ENCODE results near the gene EDN2. TPM values are rescaled to one million over a fixed set of nuclear protein-coding genes. Genes with fewer than 3 reads are reported as not detected.

EDN2 gene
- polyA plus RNA-seq, 2 donors = 6.9 to 32.1 TPM

- Histone ChIP-seq H3K4me3 (ENCODE audit: low read depth in 1 of 2, low read length in 2 of 2) (no peak overlapping the region), H3K36me3 (ENCODE audit: control insufficient read depth in 2 of 2, insufficient read depth in 2 of 2, low read length in 1 of 2) (no peaks in the 10 kb centered on the region), H3K27ac (ENCODE audit: low read depth in 2 of 2, low read length in 1 of 2) (no peak overlapping the region), H3K9me3 (ENCODE audit: control insufficient read depth in 2 of 2, insufficient read depth in 1 of 2, low read depth in 1 of 2, low read length in 1 of 2) (peaks cover 0 to 7% of the 10 kb centered on the region in 2 donors), H3K4me1 (ENCODE audit: control insufficient read depth in 2 of 2, insufficient read depth in 2 of 2, low read length in 1 of 2) (peaks cover 4 to 11% of the 10 kb centered on the region in 2 donors), H3K27me3 (ENCODE audit: control insufficient read depth in 1 of 2, insufficient read depth in 2 of 2, low read length in 2 of 2) (no peaks in the 10 kb centered on the region)
- WGBS, 2 donors = 65 to 74% methylated on average over 8 of the region's 8 CpGs
These were observed 36.3 kb downstream of the EDN2 start for GRCh38 chr1:41447995-41448770.

- Histone ChIP-seq H3K4me1 (ENCODE audit: control insufficient read depth in 2 of 2, insufficient read depth in 2 of 2, low read length in 1 of 2) (peaks cover 4 to 11% of the 10 kb centered on the region in 2 donors), H3K36me3 (ENCODE audit: control insufficient read depth in 2 of 2, insufficient read depth in 2 of 2, low read length in 1 of 2) (no peaks in the 10 kb centered on the region), H3K9me3 (ENCODE audit: control insufficient read depth in 2 of 2, insufficient read depth in 1 of 2, low read depth in 1 of 2, low read length in 1 of 2) (peaks cover 0 to 7% of the 10 kb centered on the region in 2 donors), H3K27me3 (ENCODE audit: control insufficient read depth in 1 of 2, insufficient read depth in 2 of 2, low read length in 2 of 2) (no peaks in the 10 kb centered on the region), H3K4me3 (ENCODE audit: low read depth in 1 of 2, low read length in 2 of 2) (no peak overlapping the region), H3K27ac (ENCODE audit: low read depth in 2 of 2, low read length in 1 of 2) (no peak overlapping the region)
- 46 to 59% methylated on average over 9 of the region's 9 CpGs for WGBS, 2 donors
These were observed 37.5 kb downstream of the EDN2 start for GRCh38 chr1:41446851-41447610.

GRCh38 chr1:41444785-41445184 is 39.7 kb downstream of the EDN2 start:
- H3K4me3 ChIP-seq (ENCODE audit: low read depth in 1 of 2, low read length in 2 of 2) = no peak overlapping the region
- no peak overlapping the region for H3K27ac ChIP-seq (ENCODE audit: low read depth in 2 of 2, low read length in 1 of 2)
- no peaks in the 10 kb centered on the region for H3K27me3 ChIP-seq (ENCODE audit: control insufficient read depth in 1 of 2, insufficient read depth in 2 of 2, low read length in 2 of 2)
- peaks cover 0 to 7% of the 10 kb centered on the region in 2 donors for H3K9me3 ChIP-seq (ENCODE audit: control insufficient read depth in 2 of 2, insufficient read depth in 1 of 2, low read depth in 1 of 2, low read length in 1 of 2)
- H3K36me3 ChIP-seq (ENCODE audit: control insufficient read depth in 2 of 2, insufficient read depth in 2 of 2, low read length in 1 of 2) = no peaks in the 10 kb centered on the region
- peaks cover 4 to 11% of the 10 kb centered on the region in 2 donors for H3K4me1 ChIP-seq (ENCODE audit: control insufficient read depth in 2 of 2, insufficient read depth in 2 of 2, low read length in 1 of 2)

- Histone ChIP-seq H3K27me3 (ENCODE audit: control insufficient read depth in 1 of 2, insufficient read depth in 2 of 2, low read length in 2 of 2) (no peaks in the 10 kb centered on the region), H3K27ac (ENCODE audit: low read depth in 2 of 2, low read length in 1 of 2) (no peak overlapping the region), H3K4me3 (ENCODE audit: low read depth in 1 of 2, low read length in 2 of 2) (no peak overlapping the region), H3K4me1 (ENCODE audit: control insufficient read depth in 2 of 2, insufficient read depth in 2 of 2, low read length in 1 of 2) (peaks cover 4 to 8% of the 10 kb centered on the region in 2 donors), H3K9me3 (ENCODE audit: control insufficient read depth in 2 of 2, insufficient read depth in 1 of 2, low read depth in 1 of 2, low read length in 1 of 2) (peaks cover 0 to 7% of the 10 kb centered on the region in 2 donors), H3K36me3 (ENCODE audit: control insufficient read depth in 2 of 2, insufficient read depth in 2 of 2, low read length in 1 of 2) (no peaks in the 10 kb centered on the region)
- 45 to 50% methylated on average over 3 of the region's 3 CpGs for WGBS, 2 donors
These were observed 40.2 kb downstream of the EDN2 start for GRCh38 chr1:41444246-41444645.

- H3K4me3 ChIP-seq (ENCODE audit: low read depth in 1 of 2, low read length in 2 of 2) = no peak overlapping the region
- peaks cover 0 to 1% of the 10 kb centered on the region in 2 donors for H3K4me1 ChIP-seq (ENCODE audit: control insufficient read depth in 2 of 2, insufficient read depth in 2 of 2, low read length in 1 of 2)
- no peak overlapping the region for H3K27ac ChIP-seq (ENCODE audit: low read depth in 2 of 2, low read length in 1 of 2)
- H3K36me3 ChIP-seq (ENCODE audit: control insufficient read depth in 2 of 2, insufficient read depth in 2 of 2, low read length in 1 of 2) = no peaks in the 10 kb centered on the region
- H3K27me3 ChIP-seq (ENCODE audit: control insufficient read depth in 1 of 2, insufficient read depth in 2 of 2, low read length in 2 of 2) = no peaks in the 10 kb centered on the region
- 48 to 60% methylated on average over 7 of the region's 7 CpGs for WGBS, 2 donors
- H3K9me3 ChIP-seq (ENCODE audit: control insufficient read depth in 2 of 2, insufficient read depth in 1 of 2, low read depth in 1 of 2, low read length in 1 of 2) = peaks cover 0 to 7% of the 10 kb centered on the region in 2 donors
These were observed 41.7 kb downstream of the EDN2 start for GRCh38 chr1:41442697-41443251.

- Histone ChIP-seq H3K9me3 (ENCODE audit: control insufficient read depth in 2 of 2, insufficient read depth in 1 of 2, low read depth in 1 of 2, low read length in 1 of 2) (peaks cover 0 to 7% of the 10 kb centered on the region in 2 donors), H3K4me1 (ENCODE audit: control insufficient read depth in 2 of 2, insufficient read depth in 2 of 2, low read length in 1 of 2) (no peaks in the 10 kb centered on the region), H3K27ac (ENCODE audit: low read depth in 2 of 2, low read length in 1 of 2) (no peak overlapping the region), H3K36me3 (ENCODE audit: control insufficient read depth in 2 of 2, insufficient read depth in 2 of 2, low read length in 1 of 2) (no peaks in the 10 kb centered on the region), H3K27me3 (ENCODE audit: control insufficient read depth in 1 of 2, insufficient read depth in 2 of 2, low read length in 2 of 2) (no peaks in the 10 kb centered on the region), H3K4me3 (ENCODE audit: low read depth in 1 of 2, low read length in 2 of 2) (no peak overlapping the region)
- 89 to 90% methylated on average over 4 of the region's 4 CpGs for WGBS, 2 donors
These were observed 44.0 kb downstream of the EDN2 start for GRCh38 chr1:41440321-41441085.

- Histone ChIP-seq H3K4me1 (ENCODE audit: control insufficient read depth in 2 of 2, insufficient read depth in 2 of 2, low read length in 1 of 2) (no peaks in the 10 kb centered on the region), H3K36me3 (ENCODE audit: control insufficient read depth in 2 of 2, insufficient read depth in 2 of 2, low read length in 1 of 2) (no peaks in the 10 kb centered on the region), H3K27ac (ENCODE audit: low read depth in 2 of 2, low read length in 1 of 2) (no peak overlapping the region), H3K9me3 (ENCODE audit: control insufficient read depth in 2 of 2, insufficient read depth in 1 of 2, low read depth in 1 of 2, low read length in 1 of 2) (peaks cover 0 to under 1% of the 10 kb centered on the region in 2 donors), H3K4me3 (ENCODE audit: low read depth in 1 of 2, low read length in 2 of 2) (no peak overlapping the region), H3K27me3 (ENCODE audit: control insufficient read depth in 1 of 2, insufficient read depth in 2 of 2, low read length in 2 of 2) (no peaks in the 10 kb centered on the region)
- WGBS, 2 donors = 46 to 69% methylated on average over 6 of the region's 6 CpGs
These were observed 45.2 kb downstream of the EDN2 start for GRCh38 chr1:41439234-41439633.

GRCh38 chr1:41438711-41439110 is 45.8 kb downstream of the EDN2 start:
- H3K27me3 ChIP-seq (ENCODE audit: control insufficient read depth in 1 of 2, insufficient read depth in 2 of 2, low read length in 2 of 2) = no peaks in the 10 kb centered on the region

GRCh38 chr1:41437011-41437355 is 47.5 kb downstream of the EDN2 start:
- peaks cover 9 to 11% of the 10 kb centered on the region in 2 donors for H3K4me1 ChIP-seq (ENCODE audit: control insufficient read depth in 2 of 2, insufficient read depth in 2 of 2, low read length in 1 of 2)
- no peak overlapping the region for H3K4me3 ChIP-seq (ENCODE audit: low read depth in 1 of 2, low read length in 2 of 2)
- H3K27me3 ChIP-seq (ENCODE audit: control insufficient read depth in 1 of 2, insufficient read depth in 2 of 2, low read length in 2 of 2) = no peaks in the 10 kb centered on the region
- no peak overlapping the region for H3K27ac ChIP-seq (ENCODE audit: low read depth in 2 of 2, low read length in 1 of 2)
- no peaks in the 10 kb centered on the region for H3K36me3 ChIP-seq (ENCODE audit: control insufficient read depth in 2 of 2, insufficient read depth in 2 of 2, low read length in 1 of 2)
- WGBS, 2 donors = 61 to 81% methylated on average over 3 of the region's 3 CpGs
- no peaks in the 10 kb centered on the region for H3K9me3 ChIP-seq (ENCODE audit: control insufficient read depth in 2 of 2, insufficient read depth in 1 of 2, low read depth in 1 of 2, low read length in 1 of 2)

More at GRCh38 chr1:41438711-41439110, 45.8 kb downstream of the EDN2 start:
- H3K36me3 ChIP-seq (ENCODE audit: control insufficient read depth in 2 of 2, insufficient read depth in 2 of 2, low read length in 1 of 2) = no peaks in the 10 kb centered on the region
- no peak overlapping the region for H3K27ac ChIP-seq (ENCODE audit: low read depth in 2 of 2, low read length in 1 of 2)
- WGBS, 2 donors = 91 to 100% methylated on average over 1 of the region's 1 CpG
- no peaks in the 10 kb centered on the region for H3K4me1 ChIP-seq (ENCODE audit: control insufficient read depth in 2 of 2, insufficient read depth in 2 of 2, low read length in 1 of 2)
- no peak overlapping the region for H3K4me3 ChIP-seq (ENCODE audit: low read depth in 1 of 2, low read length in 2 of 2)
- no peaks in the 10 kb centered on the region for H3K9me3 ChIP-seq (ENCODE audit: control insufficient read depth in 2 of 2, insufficient read depth in 1 of 2, low read depth in 1 of 2, low read length in 1 of 2)
